ENCODE measurements around the gene PRR18.

GRCh38 chr6:166275714-166276166, 32.5 kb downstream of the PRR18 start:
- TF ChIP-seq CTCF (IDR thresholded peaks at IDR 0.05; ENCODE audit: insufficient read depth, low read depth, low read length) (peak; percentile 71), EZH2 (IDR thresholded peaks at IDR 0.05; ENCODE audit: insufficient read depth, low read length) (no peak)

Measured in astrocyte (in vitro differentiated cells and primary cell).